ENCODE results near the gene ACOXL.

The ACOXL gene

GRCh38 chr2:110860630-110861029 is 128.3 kb downstream of the ACOXL start:
- DNase-seq = no peak

GRCh38 chr2:110861616-110862260 is 129.4 kb downstream of the ACOXL start:
- no peak for DNase-seq

GRCh38 chr2:110863726-110864125 is 131.4 kb downstream of the ACOXL start:
- no peak for DNase-seq

GRCh38 chr2:110864176-110864575 is 131.8 kb downstream of the ACOXL start:
- DNase-seq = no peak

GRCh38 chr2:110864731-110865130 is 132.4 kb downstream of the ACOXL start:
- DNase-seq = no peak

GRCh38 chr2:110865188-110865587 is 132.8 kb downstream of the ACOXL start:
- DNase-seq = no peak

GRCh38 chr2:110866045-110866444 is 133.7 kb downstream of the ACOXL start:
- no peak for DNase-seq

GRCh38 chr2:110866466-110866865 is 134.1 kb downstream of the ACOXL start:
- no peak for DNase-seq

GRCh38 chr2:110867078-110867477 is 134.7 kb downstream of the ACOXL start:
- no peak for DNase-seq

- no peak for DNase-seq
Observed at GRCh38 chr2:110868971-110869370, 136.6 kb downstream of the ACOXL start.

GRCh38 chr2:110869472-110870446 is 137.4 kb downstream of the ACOXL start:
- no peak for DNase-seq

- DNase-seq = no peak
Observed at GRCh38 chr2:110870545-110870944, 138.2 kb downstream of the ACOXL start.

- no peak for DNase-seq
Observed at GRCh38 chr2:110871637-110872036, 139.3 kb downstream of the ACOXL start.

- DNase-seq = no peak
Observed at GRCh38 chr2:110872521-110872920, 140.1 kb downstream of the ACOXL start.

GRCh38 chr2:110873056-110873502 is 140.7 kb downstream of the ACOXL start:
- no peak for DNase-seq

- DNase-seq = no peak
Observed at GRCh38 chr2:110873597-110874452, 141.5 kb downstream of the ACOXL start.

GRCh38 chr2:110874453-110875383 is 142.3 kb downstream of the ACOXL start:
- no peak for DNase-seq

- no peak for DNase-seq
Observed at GRCh38 chr2:110875384-110875725, 143.0 kb downstream of the ACOXL start.

- no peak for DNase-seq
Observed at GRCh38 chr2:110876167-110876999, 144.0 kb downstream of the ACOXL start.

- DNase-seq = no peak
Observed at GRCh38 chr2:110877031-110877827, 144.9 kb downstream of the ACOXL start.
